HG02943 (cell line): ENCODE measurements around the gene AGAP6.
"Not testable (repeated sequence)": the region's sequence is repeated elsewhere in the genome, so short reads cannot be mapped to it uniquely, and the experiment has no call there.

Experiments
- ATAC-seq: cut with Tn5 transposase; IDR thresholded peaks from one replicate; pipeline ENCODE4 v1.9.1; 2021; ENCODE audit warnings: mild to moderate bottlenecking, low read depth, moderate library complexity; ENCODE audit not compliant: unreplicated experiment

AGAP6 gene

DNA sequence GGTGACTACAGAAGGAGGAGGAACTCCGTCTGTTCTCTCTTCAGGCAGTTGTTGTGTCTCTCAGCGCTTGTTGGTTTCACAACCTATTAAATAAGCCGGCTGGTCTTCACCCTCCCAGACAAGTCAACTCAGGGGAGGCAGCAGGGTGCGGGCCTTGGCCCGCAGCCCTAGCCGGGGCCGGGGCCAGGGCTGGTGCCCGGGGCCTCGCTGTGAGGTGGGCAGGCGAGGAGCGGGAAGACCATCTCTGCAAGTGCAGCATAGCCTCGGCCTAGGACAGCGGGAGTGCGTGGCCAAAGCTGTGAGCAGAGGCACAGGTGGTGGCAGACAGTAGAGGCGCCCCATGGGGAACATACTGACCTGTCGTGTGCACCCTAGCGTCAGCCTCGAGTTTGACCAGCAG is at the start of gene AGAP6:
TSS of gene AGAP6 (plus strand) at position 31 of the 400 bp plus-strand sequence. CDS start at position 341, 310 bp downstream.
- ATAC-seq: not testable (repeated sequence)

DNA sequence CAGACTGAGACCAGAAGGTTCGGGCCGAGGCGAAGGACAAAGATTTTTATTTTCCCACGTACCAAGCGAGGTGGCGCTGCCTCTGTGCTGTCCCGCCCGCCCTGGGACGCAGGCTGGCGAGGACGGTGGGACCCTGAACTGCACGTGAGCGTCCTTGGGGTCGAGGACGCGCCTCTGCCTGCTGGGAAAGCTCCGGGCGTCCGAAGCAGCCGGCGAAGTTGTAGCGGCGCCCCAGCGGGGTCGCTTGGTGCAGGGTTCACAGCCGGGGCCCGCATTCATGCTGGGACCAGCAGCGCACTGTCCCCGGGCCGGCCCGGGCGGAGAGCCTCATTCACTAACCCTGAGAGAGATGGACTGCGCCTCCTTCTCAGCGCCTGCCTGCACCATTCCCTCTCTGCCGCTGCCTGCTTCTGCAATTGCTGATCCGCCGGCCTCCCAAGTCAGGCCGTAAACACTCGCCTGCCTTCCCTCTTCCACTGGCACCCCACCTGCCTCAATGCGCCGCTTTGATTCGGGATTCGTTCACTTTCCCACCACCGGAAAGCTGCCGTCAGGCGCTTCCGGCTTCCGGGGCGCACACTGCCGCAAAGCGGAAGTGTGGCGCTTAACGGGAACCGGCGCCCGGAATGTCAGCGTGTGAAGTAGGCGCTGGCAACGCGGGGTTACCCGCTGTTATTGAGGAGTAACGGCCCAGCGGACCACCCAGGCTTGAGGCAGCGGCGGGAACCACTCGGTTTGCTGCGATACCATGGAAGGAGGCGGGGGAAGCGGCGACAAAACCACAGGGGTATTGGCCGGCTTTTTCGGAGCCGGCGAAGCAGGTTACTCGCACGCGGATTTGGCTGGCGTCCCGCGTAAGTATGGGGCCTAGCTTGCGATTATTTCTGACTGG is 46.5 kb upstream of the AGAP6 start, which contains the start of the genes PARG and TIMM23B:
TSS of gene PARG (minus strand) at position 581 of the 892 bp plus-strand sequence. CDS start at position 279, 302 bp downstream.
TSS of gene TIMM23B (plus strand) at position 607 of the 892 bp plus-strand sequence. CDS start at position 749, 142 bp downstream.
- peak; percentile 69 for ATAC-seq

GRCh38 chr10:49942339-49942705 is 45.9 kb upstream of the AGAP6 start:
- ATAC-seq: peak; percentile 6

GRCh38 chr10:49943607-49944006 is 44.6 kb upstream of the AGAP6 start:
- ATAC-seq: not testable (repeated sequence)

GRCh38 chr10:49948142-49948541 is 40.1 kb upstream of the AGAP6 start:
- ATAC-seq: not testable (repeated sequence)

- ATAC-seq: not testable (repeated sequence)
Measured at GRCh38 chr10:49948737-49949136, 39.5 kb upstream of the AGAP6 start.

DNA sequence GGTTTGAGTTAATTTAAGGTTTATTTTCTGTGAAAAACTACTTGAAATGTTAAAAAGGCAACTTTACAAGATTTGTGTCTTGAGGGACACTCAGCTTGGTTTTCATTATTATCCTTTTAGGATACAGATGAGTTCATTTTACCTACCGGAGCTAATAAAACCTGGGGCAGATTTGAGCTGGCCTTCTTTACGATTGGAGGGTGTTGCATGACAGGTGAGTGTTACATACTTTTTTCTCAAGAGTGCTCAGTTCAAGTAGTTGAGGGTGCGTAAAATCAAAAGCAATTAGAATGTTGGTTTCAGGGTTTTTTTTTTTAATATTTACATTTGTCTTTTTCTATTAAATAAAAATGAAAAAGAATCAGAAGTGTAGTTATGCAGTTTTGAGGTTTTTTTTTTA is 36.2 kb upstream of the AGAP6 start:
- ATAC-seq: not testable (repeated sequence)

- ATAC-seq: not testable (repeated sequence)
Measured at GRCh38 chr10:49953122-49953521, 35.1 kb upstream of the AGAP6 start.

GRCh38 chr10:49970331-49970857 is 17.8 kb upstream of the AGAP6 start:
- ATAC-seq: not testable (repeated sequence)

DNA sequence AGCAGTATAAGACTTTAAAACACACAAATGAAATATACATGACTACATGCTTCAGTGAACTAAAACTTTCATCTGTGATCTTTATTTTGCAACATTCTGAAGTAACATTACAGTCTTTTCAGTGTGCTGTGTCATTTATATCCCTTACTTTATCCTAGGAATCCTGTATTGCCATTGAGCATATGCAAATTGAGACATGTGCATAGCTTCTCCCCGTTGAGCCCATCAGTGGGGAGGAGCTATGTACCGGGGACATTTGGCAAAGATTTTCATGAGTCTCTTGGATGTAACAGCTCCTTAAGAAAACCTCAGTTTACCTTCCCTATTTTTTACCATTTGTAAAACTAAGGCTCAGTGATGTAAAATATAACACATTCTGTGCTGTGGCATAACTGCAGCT is 16.7 kb upstream of the AGAP6 start:
- ATAC-seq: not testable (repeated sequence)

- not testable (repeated sequence) for ATAC-seq
Measured at GRCh38 chr10:49972094-49972493, 16.1 kb upstream of the AGAP6 start.

DNA sequence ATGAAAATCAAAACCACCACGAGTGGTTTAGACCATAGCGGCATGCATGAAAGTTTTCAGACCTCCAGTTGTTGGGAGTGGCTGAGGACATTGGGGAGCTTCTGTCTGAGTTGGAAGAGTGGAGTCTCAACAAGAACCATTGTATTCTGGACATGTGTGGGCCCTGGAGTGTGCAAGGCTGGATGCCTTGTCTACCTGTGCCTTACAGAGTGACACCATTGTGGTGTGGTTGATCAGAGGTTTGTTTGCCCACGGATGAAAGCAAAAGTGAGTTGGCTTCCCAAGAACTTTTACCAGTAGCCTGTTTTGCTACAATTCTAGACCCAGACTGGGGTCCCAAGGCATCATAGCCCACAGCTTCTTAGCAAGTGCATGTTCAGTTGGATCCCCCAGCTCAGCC is 10.4 kb upstream of the AGAP6 start:
- ATAC-seq: not testable (repeated sequence)

- not testable (repeated sequence) for ATAC-seq
Measured at GRCh38 chr10:49987207-49987606, 999 bp upstream of the AGAP6 start.

DNA sequence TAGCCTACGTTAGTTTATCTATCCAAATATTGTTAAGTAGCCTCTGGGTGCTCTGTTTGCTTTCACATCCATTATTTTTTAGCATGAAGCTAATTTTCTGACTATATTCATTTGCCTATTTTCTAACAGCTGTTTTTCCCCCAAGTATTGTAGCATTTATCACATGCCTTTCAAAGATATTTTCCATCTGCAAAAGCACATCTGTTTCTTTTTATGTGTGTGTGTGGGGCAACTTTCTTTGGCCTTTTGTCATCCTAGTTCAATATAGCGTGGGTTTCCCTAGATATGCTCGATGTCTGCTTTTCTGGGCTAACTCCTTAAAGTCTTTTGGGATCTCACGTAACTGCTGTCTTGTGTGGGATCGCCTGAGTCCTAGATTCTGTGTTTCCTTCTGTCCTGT is 7.1 kb downstream of the AGAP6 start:
- ATAC-seq: not testable (repeated sequence)

GRCh38 chr10:50014024-50014423 is 25.8 kb downstream of the AGAP6 start:
- ATAC-seq: not testable (repeated sequence)

- ATAC-seq: not testable (repeated sequence)
Measured at GRCh38 chr10:50015596-50016220, 27.5 kb downstream of the AGAP6 start.

GRCh38 chr10:50016926-50017325 is 28.7 kb downstream of the AGAP6 start:
- ATAC-seq: not testable (repeated sequence)

GRCh38 chr10:50017646-50018045 is 29.4 kb downstream of the AGAP6 start:
- not testable (repeated sequence) for ATAC-seq

- ATAC-seq: not testable (repeated sequence)
Measured at GRCh38 chr10:50019279-50019678, 31.1 kb downstream of the AGAP6 start.

DNA sequence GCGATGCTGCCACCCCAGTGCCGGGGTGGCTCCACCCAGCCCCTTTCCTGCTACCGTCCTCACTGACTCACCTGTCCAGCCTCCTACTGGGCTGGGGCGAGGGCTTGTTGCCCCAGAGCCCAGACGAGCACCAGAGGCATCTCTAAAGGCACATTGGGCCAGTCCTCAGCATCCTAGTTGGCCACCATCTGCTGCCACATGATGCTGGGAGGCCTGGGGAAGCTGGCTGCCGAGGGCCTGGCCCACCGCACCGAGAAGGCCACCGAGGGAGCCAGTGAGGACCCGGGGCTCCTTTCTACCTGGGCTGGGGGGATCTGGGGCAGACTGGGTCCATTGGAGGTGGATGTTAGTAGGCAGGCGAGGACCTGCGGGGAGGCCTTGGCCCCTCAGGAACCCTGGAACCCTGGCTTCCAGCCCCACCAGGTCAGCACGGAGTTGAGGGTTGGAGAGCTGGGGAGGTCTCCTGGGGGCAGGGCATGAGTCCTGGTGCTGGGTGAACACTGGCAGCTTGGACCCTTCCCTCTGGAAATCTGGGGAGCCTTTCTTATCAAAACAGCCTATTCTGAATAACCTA is 32.3 kb downstream of the AGAP6 start:
- ATAC-seq: not testable (repeated sequence)

DNA sequence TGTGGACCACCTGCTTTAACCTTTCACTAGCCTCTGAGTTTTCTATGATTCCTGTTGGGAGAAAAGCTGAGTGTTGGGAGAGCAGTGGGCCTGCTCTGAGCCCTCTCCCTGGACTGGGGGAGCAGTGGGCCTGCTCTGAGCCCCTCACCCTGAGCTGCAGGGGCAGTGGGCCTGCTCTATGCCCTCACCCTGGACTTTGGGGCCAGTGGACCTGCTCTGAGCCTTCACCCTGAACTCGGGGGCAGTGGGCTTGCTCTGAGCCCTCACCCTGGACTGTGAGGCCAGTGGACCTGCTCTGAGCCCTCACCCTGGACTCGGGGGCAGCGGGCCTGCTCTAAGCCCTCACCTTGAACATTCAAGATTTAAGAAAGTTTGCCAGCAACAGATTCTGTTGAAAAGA is 33.4 kb downstream of the AGAP6 start:
- ATAC-seq: no peak
